GM21529 (cell line): ENCODE results near the gene PCDHGA1.
"Not testable (repeated sequence)": the region's sequence is repeated elsewhere in the genome, so short reads cannot be mapped to it uniquely, and the experiment has no call there.

Experiments used
- ATAC-seq: cut with Tn5 transposase; IDR thresholded peaks from one replicate; pipeline ENCODE4 v1.9.1; 2021; ENCODE audit not compliant: unreplicated experiment

PCDHGA1 gene

DNA sequence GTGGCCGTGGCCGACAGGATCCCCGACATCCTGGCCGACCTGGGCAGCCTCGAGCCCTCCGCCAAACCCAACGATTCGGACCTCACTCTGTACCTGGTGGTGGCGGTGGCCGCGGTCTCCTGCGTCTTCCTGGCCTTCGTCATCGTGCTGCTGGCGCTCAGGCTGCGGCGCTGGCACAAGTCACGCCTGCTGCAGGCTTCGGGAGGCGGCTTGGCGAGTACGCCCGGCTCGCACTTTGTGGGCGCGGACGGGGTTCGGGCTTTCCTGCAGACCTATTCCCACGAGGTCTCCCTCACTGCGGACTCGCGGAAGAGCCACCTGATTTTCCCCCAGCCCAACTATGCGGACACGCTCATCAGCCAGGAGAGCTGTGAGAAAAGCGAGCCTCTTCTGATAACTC, 15.7 kb downstream of the PCDHGA1 start:
- ATAC-seq = not testable (repeated sequence)

DNA sequence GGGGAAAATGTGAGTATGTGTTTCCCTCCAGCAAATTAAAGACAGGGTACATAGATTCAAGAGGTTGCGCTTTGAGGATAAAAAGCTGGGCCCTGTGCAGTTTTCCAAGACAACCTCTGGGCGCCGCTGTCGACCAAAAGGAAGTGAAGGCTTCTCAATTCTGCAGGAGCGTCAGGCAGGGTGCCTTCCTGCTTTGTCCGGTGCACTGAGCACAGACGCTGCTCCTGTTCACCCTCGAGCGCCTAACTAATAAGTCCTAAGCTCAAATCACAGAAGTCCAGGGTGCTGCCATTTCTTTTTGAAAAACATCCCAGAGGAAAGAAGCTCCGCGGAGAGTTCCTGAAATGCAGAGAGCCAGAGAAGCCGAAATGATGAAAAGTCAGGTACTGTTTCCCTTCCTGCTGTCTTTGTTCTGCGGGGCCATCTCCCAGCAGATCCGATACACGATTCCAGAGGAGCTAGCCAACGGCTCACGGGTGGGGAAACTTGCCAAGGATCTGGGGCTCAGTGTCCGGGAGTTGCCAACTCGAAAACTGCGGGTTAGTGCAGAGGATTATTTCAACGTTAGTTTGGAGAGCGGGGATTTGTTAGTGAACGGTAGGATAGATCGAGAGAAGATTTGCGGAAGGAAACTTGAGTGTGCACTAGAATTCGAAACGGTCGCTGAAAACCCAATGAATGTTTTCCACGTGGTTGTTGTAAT, 19.8 kb downstream of the PCDHGA1 start, which contains the start of gene PCDHGB1:
TSS of gene PCDHGB1 (plus strand) at position 183 of the 703 bp plus-strand sequence. CDS start at position 345, 162 bp downstream.
- peak; percentile 91 for ATAC-seq

DNA sequence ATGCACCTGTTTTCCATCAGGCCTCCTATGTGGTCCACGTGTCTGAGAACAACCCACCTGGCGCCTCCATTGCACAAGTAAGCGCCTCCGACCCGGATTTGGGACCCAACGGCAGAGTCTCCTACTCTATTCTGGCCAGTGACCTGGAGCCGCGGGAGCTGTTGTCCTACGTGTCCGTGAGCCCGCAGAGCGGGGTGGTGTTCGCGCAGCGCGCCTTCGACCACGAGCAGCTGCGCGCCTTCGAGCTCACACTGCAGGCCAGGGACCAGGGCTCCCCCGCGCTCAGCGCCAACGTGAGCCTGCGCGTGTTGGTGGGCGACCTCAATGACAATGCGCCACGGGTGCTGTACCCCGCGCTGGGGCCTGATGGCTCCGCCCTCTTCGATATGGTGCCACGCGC, 21.3 kb downstream of the PCDHGA1 start:
- ATAC-seq = no peak

GRCh38 chr5:141354900-141355469, 24.7 kb downstream of the PCDHGA1 start, which contains the start of gene PCDHGA4:
TSS of gene PCDHGA4 (plus strand) at chr5:141355021. CDS start at chr5:141355108, 87 bp downstream.
- no peak for ATAC-seq

DNA sequence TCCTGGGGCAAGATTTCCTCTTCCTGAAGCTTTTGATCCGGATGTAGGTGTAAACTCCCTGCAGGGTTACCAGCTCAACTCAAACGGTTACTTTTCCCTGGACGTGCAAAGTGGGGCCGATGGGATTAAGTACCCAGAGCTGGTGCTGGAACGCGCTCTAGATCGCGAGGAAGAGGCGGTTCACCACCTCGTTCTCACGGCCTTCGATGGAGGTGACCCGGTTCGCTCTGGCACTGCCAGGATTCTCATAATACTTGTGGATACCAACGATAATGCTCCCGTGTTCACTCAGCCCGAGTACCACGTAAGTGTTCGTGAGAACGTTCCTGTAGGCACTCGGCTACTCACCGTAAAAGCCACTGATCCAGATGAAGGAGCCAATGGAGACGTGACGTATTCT, 25.3 kb downstream of the PCDHGA1 start:
- ATAC-seq = no peak

DNA sequence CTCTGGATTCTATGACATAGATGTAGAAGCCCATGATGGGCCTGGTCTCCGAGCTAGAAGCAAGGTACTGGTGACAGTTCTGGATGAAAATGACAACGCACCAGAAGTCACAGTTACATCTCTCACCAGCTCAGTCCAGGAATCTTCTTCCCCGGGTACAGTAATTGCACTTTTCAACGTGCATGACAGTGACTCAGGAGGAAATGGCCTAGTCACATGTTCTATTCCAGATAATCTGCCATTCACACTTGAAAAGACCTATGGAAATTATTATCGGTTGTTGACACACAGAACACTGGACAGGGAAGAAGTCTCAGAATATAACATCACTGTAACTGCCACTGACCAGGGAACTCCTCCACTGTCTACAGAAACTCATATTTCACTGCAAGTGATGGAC, 25.8 kb downstream of the PCDHGA1 start:
- no peak for ATAC-seq

- no peak for ATAC-seq
Observed at GRCh38 chr5:141356950-141357349, 26.6 kb downstream of the PCDHGA1 start.

GRCh38 chr5:141359790-141360426, 29.6 kb downstream of the PCDHGA1 start, which contains the start of gene PCDHGB2:
TSS of gene PCDHGB2 (plus strand) at chr5:141359994. CDS start at chr5:141360136, 142 bp downstream.
- ATAC-seq = no peak

DNA sequence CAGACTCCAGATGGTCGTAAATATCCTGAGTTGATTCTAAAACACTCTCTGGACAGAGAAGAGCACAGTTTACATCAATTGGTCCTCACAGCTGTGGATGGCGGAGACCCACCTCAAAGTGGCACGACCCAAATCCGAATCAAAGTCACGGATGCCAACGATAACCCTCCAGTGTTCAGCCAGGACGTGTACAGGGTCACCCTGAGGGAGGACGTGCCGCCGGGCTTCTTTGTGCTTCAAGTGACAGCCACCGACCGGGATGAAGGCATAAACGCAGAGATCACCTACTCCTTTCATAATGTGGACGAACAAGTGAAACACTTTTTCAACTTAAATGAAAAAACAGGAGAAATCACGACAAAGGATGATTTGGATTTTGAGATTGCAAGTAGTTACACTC, 30.4 kb downstream of the PCDHGA1 start:
- no peak for ATAC-seq

DNA sequence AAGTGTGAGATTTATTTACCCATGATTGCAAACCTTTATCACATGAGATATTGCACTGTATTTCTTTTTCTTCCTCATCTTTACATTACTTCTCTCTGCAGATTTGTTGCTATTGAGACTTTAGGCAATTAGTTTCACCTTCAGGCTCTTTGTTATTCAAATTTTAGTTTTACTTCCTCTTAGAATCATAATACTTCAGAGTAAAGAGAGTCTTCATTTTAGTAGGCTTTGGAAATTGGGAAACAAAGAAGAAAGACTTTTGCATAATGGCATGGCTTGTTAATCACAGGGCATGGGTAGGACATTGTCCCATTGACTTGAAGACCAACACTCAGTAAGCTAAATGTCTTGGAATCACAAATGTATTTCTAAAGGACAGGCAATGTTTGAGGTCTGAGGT, 32.4 kb downstream of the PCDHGA1 start:
- ATAC-seq = no peak

GRCh38 chr5:141363952-141364660, 33.8 kb downstream of the PCDHGA1 start, which contains the start of gene PCDHGA5:
TSS of gene PCDHGA5 (plus strand) at chr5:141364162. CDS start at chr5:141364331, 169 bp downstream.
- ATAC-seq = no peak

GRCh38 chr5:141366016-141366896, 35.9 kb downstream of the PCDHGA1 start:
- ATAC-seq = no peak

- ATAC-seq = peak; percentile 99
Observed at GRCh38 chr5:141369994-141370848, 39.9 kb downstream of the PCDHGA1 start, which contains the start of gene PCDHGB3. TSS of gene PCDHGB3 (plus strand) at chr5:141370242. CDS start at chr5:141370395, 153 bp downstream.

DNA sequence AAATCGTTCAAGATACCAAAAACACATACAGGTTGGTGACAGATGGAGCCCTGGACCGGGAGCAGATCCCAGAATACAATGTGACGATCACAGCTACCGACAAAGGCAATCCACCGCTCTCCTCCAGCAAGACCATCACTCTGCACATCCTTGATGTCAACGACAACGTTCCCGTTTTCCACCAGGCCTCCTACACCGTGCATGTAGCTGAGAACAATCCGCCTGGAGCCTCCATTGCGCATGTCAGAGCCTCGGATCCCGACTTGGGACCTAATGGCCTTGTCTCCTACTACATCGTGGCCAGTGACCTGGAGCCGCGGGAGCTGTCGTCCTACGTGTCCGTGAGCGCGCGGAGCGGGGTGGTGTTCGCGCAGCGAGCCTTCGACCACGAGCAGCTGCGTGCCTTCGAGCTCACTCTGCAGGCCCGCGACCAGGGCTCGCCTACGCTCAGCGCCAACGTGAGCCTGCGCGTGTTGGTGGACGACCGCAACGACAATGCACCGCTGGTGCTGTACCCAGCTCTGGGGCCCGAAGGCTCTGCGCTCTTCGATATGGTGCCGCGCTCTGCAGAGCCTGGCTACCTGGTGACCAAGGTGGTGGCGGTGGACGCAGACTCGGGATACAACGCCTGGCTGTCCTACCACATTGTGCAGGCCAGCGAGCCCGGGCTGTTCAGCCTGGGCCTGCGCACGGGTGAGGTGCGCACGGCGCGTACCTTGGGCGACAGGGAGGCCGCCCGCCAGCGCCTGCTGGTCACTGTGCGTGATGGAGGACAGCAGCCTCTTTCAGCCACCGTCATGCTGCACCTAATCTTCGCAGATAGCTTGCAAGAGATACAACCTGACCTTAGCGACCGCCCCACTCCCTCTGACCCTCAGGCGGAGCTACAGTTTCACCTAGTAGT, 41.5 kb downstream of the PCDHGA1 start:
- ATAC-seq = no peak

GRCh38 chr5:141373673-141374317, 43.5 kb downstream of the PCDHGA1 start, which contains the start of gene PCDHGA6:
TSS of gene PCDHGA6 (plus strand) at chr5:141373891. CDS start at chr5:141374084, 193 bp downstream.
- no peak for ATAC-seq

DNA sequence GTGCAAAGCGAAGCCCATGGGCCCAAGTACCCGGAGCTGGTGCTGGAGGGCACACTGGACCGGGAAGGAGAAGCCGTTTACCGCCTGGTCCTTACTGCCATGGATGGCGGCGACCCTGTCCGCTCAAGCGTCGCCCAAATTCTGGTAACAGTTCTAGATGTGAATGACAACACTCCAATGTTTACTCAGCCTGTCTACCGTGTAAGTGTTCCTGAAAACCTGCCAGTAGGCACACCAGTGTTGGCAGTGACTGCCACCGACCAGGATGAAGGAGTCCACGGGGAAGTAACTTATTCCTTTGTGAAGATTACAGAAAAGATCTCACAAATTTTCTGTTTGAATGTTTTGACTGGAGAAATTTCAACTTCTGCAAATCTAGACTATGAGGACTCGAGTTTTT, 44.3 kb downstream of the PCDHGA1 start:
- no peak for ATAC-seq

- not testable (repeated sequence) for ATAC-seq
Observed at GRCh38 chr5:141375444-141376155, 45.3 kb downstream of the PCDHGA1 start.
